Measurements from ENCODE around the gene EID3. TPM values are rescaled to one million over a fixed set of nuclear protein-coding genes. Genes with fewer than 3 reads are reported as not detected.
"Not testable (repeated sequence)": the region's sequence is repeated elsewhere in the genome, so short reads cannot be mapped to it uniquely, and the experiment has no call there.

The EID3 gene
- total RNA-seq, 2 donors from 2014 or later = 2.9 to 3.3 TPM

DNA sequence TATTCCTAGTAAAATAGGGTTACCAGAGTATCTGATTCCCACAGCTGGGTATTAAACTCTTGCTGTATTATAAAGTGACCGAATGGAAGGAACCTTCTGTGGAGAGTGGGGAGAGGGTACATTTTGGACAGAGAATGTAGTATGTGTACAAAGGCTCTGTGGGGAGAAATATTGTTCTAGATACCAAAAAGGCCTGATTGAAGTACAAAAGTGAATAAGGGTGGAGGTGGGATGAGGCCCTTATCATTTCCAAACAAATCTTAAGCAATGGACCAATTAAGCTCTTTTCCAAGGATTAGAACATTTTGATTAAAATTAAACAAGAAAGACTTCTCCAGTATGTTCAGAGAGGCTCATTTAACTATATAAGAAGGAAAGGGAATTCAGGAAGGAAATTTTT lies 20.4 kb downstream of the EID3 start:
- H3K4me1 ChIP-seq = no peaks in the 10 kb centered on the region
- H3K36me3 ChIP-seq = peaks cover 89% of the 10 kb centered on the region
- no peak for DNase-seq (ENCODE audit: low spot score)
- H3K9me3 ChIP-seq = no peaks in the 10 kb centered on the region
- no peak overlapping the region for H3K4me3 ChIP-seq
- TF ChIP-seq CTCF (IDR thresholded peaks at IDR 0.05) = no peak
- H3K27me3 ChIP-seq = no peaks in the 10 kb centered on the region
- no peak overlapping the region for H3K27ac ChIP-seq

GRCh38 chr12:104328278-104328677 lies 24.7 kb downstream of the EID3 start:
- H3K27ac ChIP-seq; H3K4me1 ChIP-seq; H3K27me3 ChIP-seq; H3K4me3 ChIP-seq; H3K9me3 ChIP-seq; DNase-seq (ENCODE audit: low spot score): not testable (repeated sequence)
- peaks cover 85% of the 10 kb centered on the region for H3K36me3 ChIP-seq

DNA sequence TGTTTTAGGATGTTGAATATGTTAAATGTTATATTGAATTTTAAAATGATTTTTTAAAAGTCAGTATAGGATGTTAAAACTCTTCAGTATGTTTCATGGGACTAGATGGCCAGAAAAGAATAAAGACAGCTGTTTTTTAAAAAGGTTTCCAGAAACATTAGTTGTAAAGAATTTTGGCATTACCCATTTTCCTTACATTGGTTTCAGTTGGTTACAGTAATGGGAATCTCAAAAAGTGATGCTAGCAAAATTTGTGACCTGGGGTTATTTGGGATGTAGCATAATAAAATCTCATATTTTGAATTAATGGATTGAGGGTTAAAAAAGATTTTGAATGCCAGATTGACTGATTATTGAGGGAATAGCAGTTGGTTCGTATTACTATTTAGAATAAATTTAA lies 25.3 kb downstream of the EID3 start:
- Histone ChIP-seq H3K27ac (no peak overlapping the region), H3K27me3 (no peaks in the 10 kb centered on the region), H3K4me1 (no peaks in the 10 kb centered on the region), H3K4me3 (no peak overlapping the region), H3K36me3 (peaks cover 88% of the 10 kb centered on the region), H3K9me3 (no peaks in the 10 kb centered on the region)
- TF ChIP-seq CTCF (IDR thresholded peaks at IDR 0.05) = no peak
- no peak for DNase-seq (ENCODE audit: low spot score)

DNA sequence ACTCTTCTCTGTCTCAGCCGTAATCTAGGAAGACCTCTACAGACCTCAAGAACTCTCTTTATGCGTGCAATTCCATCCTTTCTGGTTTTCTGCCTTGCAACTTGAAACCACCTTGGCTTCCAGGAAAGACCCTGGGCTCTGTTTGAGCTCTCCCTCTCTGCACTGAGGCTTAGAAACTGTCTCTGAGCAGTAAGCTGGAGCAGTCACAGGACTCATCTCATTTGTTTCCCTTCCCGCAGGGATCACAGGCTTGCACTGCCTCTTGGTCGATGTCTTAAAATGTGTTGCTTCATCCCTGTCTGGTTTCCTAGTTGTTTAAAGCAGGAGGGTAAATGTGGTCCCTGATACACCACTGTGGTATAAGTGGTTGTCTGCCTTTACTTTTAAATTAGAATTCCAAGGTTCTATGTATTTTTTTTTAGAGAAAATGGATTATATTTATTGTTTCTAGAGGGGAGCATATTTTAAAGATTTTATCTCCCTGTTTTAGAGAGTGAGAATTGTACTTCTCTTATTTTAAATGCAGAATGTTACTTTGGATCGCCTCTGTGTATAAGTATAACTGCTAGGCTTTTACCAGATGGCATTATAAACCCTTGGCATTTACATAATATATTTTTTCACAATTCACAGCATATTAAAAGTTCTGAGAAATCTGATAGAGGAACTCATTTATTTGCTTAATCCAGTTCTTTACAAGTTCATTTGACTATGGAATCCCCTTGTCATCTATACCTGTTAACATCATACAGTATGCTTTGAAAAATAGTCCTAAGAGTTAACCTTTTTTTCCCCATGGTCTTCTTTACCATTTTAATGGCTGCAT lies 26.4 kb downstream of the EID3 start:
- H3K4me3 ChIP-seq = no peak overlapping the region
- H3K36me3 ChIP-seq = peaks cover 88% of the 10 kb centered on the region
- TF ChIP-seq CTCF (IDR thresholded peaks at IDR 0.05) = no peak

GRCh38 chr12:104331376-104331775 lies 27.8 kb downstream of the EID3 start:
- H3K27ac ChIP-seq = no peak overlapping the region
- H3K9me3 ChIP-seq = no peaks in the 10 kb centered on the region
- peaks cover 89% of the 10 kb centered on the region for H3K36me3 ChIP-seq
- no peak overlapping the region for H3K4me3 ChIP-seq
- no peaks in the 10 kb centered on the region for H3K4me1 ChIP-seq
- no peak for TF ChIP-seq CTCF (IDR thresholded peaks at IDR 0.05)
- no peak for DNase-seq (ENCODE audit: low spot score)
- no peaks in the 10 kb centered on the region for H3K27me3 ChIP-seq

More for the DNA sequence above, 26.4 kb downstream of the EID3 start:
- no peak overlapping the region for H3K27ac ChIP-seq
- no peaks in the 10 kb centered on the region for H3K9me3 ChIP-seq
- no peak for DNase-seq (ENCODE audit: low spot score)
- H3K27me3 ChIP-seq = no peaks in the 10 kb centered on the region
- no peaks in the 10 kb centered on the region for H3K4me1 ChIP-seq

DNA sequence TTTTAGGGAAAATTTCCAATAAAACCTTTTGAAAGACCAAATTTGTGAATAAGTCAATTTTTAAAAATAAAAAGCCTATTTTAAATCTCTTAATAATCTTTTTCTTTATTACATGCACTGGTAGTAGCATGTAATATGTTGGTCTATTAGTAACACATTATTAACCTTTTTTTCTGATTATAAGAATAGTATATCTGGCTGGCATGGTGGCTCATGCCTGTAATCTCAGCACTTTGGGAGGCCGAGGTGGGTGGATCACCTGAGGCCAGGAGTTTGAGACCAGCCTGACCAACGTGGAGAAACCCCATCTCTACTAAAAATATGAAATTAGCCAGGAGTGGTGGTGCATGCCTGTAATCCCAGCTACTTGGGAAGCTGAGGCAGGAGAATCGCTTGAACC lies 28.7 kb downstream of the EID3 start:
- H3K27ac ChIP-seq; H3K4me1 ChIP-seq; H3K27me3 ChIP-seq; H3K4me3 ChIP-seq; DNase-seq (ENCODE audit: low spot score); H3K9me3 ChIP-seq: not testable (repeated sequence)
- H3K36me3 ChIP-seq = peaks cover 89% of the 10 kb centered on the region

Data from right atrium auricular region (tissue), 2 donors.